Naive B cell (primary cell): ENCODE measurements around the gene PPY. TPM values are rescaled to one million over a fixed set of nuclear protein-coding genes. Genes with fewer than 3 reads are reported as not detected.

Experiments
- ATAC-seq, 2 donors: fragments of 150-1000 bp; cut with Tn5 transposase; 2 replicates each; pipeline ENCODE4 v1.10.0; 2021; ENCODE audit warnings: low read depth in 2 of 2, mild to moderate bottlenecking in 2 of 2, moderate library complexity in 2 of 2
- DNase-seq: peaks from one replicate; pipeline ENCODE4 v3.0.0; 2022
- H3K27ac Mint-ChIP-seq, 6 donors: one replicate each; pipeline ENCODE4 v1.8.0; 2020 to 2022; ENCODE audit warnings: mild to moderate bottlenecking in 6 of 6, mixed read lengths in 6 of 6, moderate library complexity in 5 of 6, inconsistent platforms in 2 of 6
- H3K27me3 Mint-ChIP-seq, 3 donors: one replicate each; pipeline ENCODE4 v1.8.0; 2021 to 2022; ENCODE audit warnings: mixed read lengths in 3 of 3, mild to moderate bottlenecking in 1 of 3
- H3K36me3 Mint-ChIP-seq, 2 donors: one replicate each; pipeline ENCODE4 v1.8.0; 2020 to 2022; ENCODE audit warnings: mixed read lengths in 2 of 2, inconsistent platforms in 1 of 2, mild to moderate bottlenecking in 1 of 2
- H3K4me1 Mint-ChIP-seq, 3 donors: one replicate each; pipeline ENCODE4 v1.8.0; 2020 to 2022; ENCODE audit warnings: mixed read lengths in 3 of 3, inconsistent platforms in 1 of 3, mild to moderate bottlenecking in 1 of 3, moderate library complexity in 1 of 3
- H3K4me3 Mint-ChIP-seq, 8 donors: one replicate each; pipeline ENCODE4 v1.8.0; 2020 to 2022; ENCODE audit warnings: mild to moderate bottlenecking in 8 of 8, mixed read lengths in 8 of 8, moderate library complexity in 8 of 8, inconsistent platforms in 2 of 8
- H3K9me3 Mint-ChIP-seq, 7 donors: one replicate each; pipeline ENCODE4 v1.8.0; 2020 to 2022; ENCODE audit warnings: mixed read lengths in 7 of 7, mild to moderate bottlenecking in 5 of 7, inconsistent platforms in 2 of 7, moderate library complexity in 1 of 7
- polyA plus RNA-seq, 6 donors: library from polyadenylated mRNA; unstranded; fragments of 300-500 nt; fragmentation: Illumina TruSeq; gene quantifications; one replicate each; pipeline ENCODE4 v1.2.3, GENCODE V29; 2021; ENCODE audit warnings: low read depth in 6 of 6

PPY gene
- polyA plus RNA-seq: not detected

GRCh38 chr17:43942051-43942685, at the start of gene PPY:
PPY (minus strand) TSS chr17:43942476; CDS start chr17:43941654, 822 bp downstream.
- H3K9me3 Mint-ChIP-seq: no peaks in the 10 kb centered on the region
- H3K4me3 Mint-ChIP-seq: no peak within 1 kb of the TSS
- peaks cover 7 to 52% (median 45%) of the 10 kb centered on the region in 3 donors for H3K27me3 Mint-ChIP-seq
- DNase-seq (no peak), ATAC-seq (no peak)
- no peak within 1 kb of the TSS for H3K27ac Mint-ChIP-seq
- no peaks in the 10 kb centered on the region for H3K36me3 Mint-ChIP-seq
- peaks cover 0 to 10% (median 7%) of the 10 kb centered on the region in 3 donors for H3K4me1 Mint-ChIP-seq

- no peaks in the 10 kb centered on the region for H3K9me3 Mint-ChIP-seq
- DNase-seq (no peak), ATAC-seq (no peak)
- no peak overlapping the region for H3K27ac Mint-ChIP-seq
- H3K36me3 Mint-ChIP-seq: no peaks in the 10 kb centered on the region
- H3K4me1 Mint-ChIP-seq: peaks cover 0 to 4% (median 1%) of the 10 kb centered on the region in 3 donors
- H3K4me3 Mint-ChIP-seq: no peak overlapping the region
- peaks cover 28 to 62% (median 36%) of the 10 kb centered on the region in 3 donors for H3K27me3 Mint-ChIP-seq
Observed at GRCh38 chr17:43988301-43988700, 46.0 kb upstream of the PPY start.

- Mint-ChIP-seq H3K4me3 (no peak overlapping the region), H3K27ac (peak overlapping the region in 1 of 6 donors; percentile 77), H3K27me3 (peaks cover 30 to 65% (median 43%) of the 10 kb centered on the region in 3 donors), H3K36me3 (no peaks in the 10 kb centered on the region), H3K4me1 (peaks cover 0 to 5% (median 3%) of the 10 kb centered on the region in 3 donors), H3K9me3 (no peaks in the 10 kb centered on the region)
- no peak for DNase-seq
- no peak for ATAC-seq
Observed at GRCh38 chr17:43987131-43988021, 45.1 kb upstream of the PPY start.

- peaks cover 0 to 8% (median 3%) of the 10 kb centered on the region in 3 donors for H3K4me1 Mint-ChIP-seq
- ATAC-seq: no peak
- H3K36me3 Mint-ChIP-seq: no peaks in the 10 kb centered on the region
- H3K27me3 Mint-ChIP-seq: peaks cover 38 to 71% (median 52%) of the 10 kb centered on the region in 3 donors
- DNase-seq: no peak
- peak overlapping the region in 1 of 6 donors; percentile 33 for H3K27ac Mint-ChIP-seq
- H3K4me3 Mint-ChIP-seq: no peak overlapping the region
- no peaks in the 10 kb centered on the region for H3K9me3 Mint-ChIP-seq
Observed at GRCh38 chr17:43986225-43986981, 44.1 kb upstream of the PPY start.

- Mint-ChIP-seq H3K9me3 (no peaks in the 10 kb centered on the region), H3K36me3 (no peaks in the 10 kb centered on the region), H3K27me3 (peaks cover 48 to 78% (median 61%) of the 10 kb centered on the region in 3 donors), H3K27ac (no peak overlapping the region), H3K4me1 (peaks cover 0 to 8% (median 3%) of the 10 kb centered on the region in 3 donors), H3K4me3 (peak overlapping the region in 5 of 8 donors; percentile 20 to 65 (median 33))
- ATAC-seq: no peak
- DNase-seq: no peak
Observed at GRCh38 chr17:43984521-43984920, 42.2 kb upstream of the PPY start.

- peaks cover 0 to 8% (median 3%) of the 10 kb centered on the region in 3 donors for H3K4me1 Mint-ChIP-seq
- H3K4me3 Mint-ChIP-seq: peak overlapping the region in 6 of 8 donors; percentile 22 to 65 (median 36)
- ATAC-seq: peak in 1 of 2 donors; percentile 41
- H3K9me3 Mint-ChIP-seq: no peaks in the 10 kb centered on the region
- H3K27me3 Mint-ChIP-seq: peaks cover 46 to 77% (median 62%) of the 10 kb centered on the region in 3 donors
- no peaks in the 10 kb centered on the region for H3K36me3 Mint-ChIP-seq
- DNase-seq: no peak
- H3K27ac Mint-ChIP-seq: no peak overlapping the region
Observed at GRCh38 chr17:43983515-43984411, 41.5 kb upstream of the PPY start.

GRCh38 chr17:43983196-43983514, 40.9 kb upstream of the PPY start:
- H3K4me3 Mint-ChIP-seq: peak overlapping the region in 6 of 8 donors; percentile 22 to 65 (median 38)
- DNase-seq: no peak

GRCh38 chr17:43982171-43982570, 39.9 kb upstream of the PPY start:
- H3K4me1 Mint-ChIP-seq: peaks cover 0 to 8% (median 3%) of the 10 kb centered on the region in 3 donors
- peaks cover 48 to 79% (median 58%) of the 10 kb centered on the region in 3 donors for H3K27me3 Mint-ChIP-seq
- ATAC-seq (no peak), DNase-seq (no peak)
- H3K36me3 Mint-ChIP-seq: no peaks in the 10 kb centered on the region
- H3K27ac Mint-ChIP-seq: peak overlapping the region in 1 of 6 donors; percentile 61
- peak overlapping the region in 2 of 8 donors; percentile 37 to 50 for H3K4me3 Mint-ChIP-seq
- H3K9me3 Mint-ChIP-seq: no peaks in the 10 kb centered on the region

More at GRCh38 chr17:43983196-43983514, 40.9 kb upstream of the PPY start:
- Mint-ChIP-seq H3K27ac (no peak overlapping the region), H3K36me3 (no peaks in the 10 kb centered on the region), H3K4me1 (peaks cover 0 to 8% (median 3%) of the 10 kb centered on the region in 3 donors), H3K27me3 (peaks cover 52 to 78% (median 62%) of the 10 kb centered on the region in 3 donors), H3K9me3 (no peaks in the 10 kb centered on the region)
- no peak for ATAC-seq

GRCh38 chr17:43979671-43980070, 37.4 kb upstream of the PPY start:
- Mint-ChIP-seq H3K27me3 (peaks cover 36 to 65% (median 44%) of the 10 kb centered on the region in 3 donors), H3K9me3 (no peaks in the 10 kb centered on the region), H3K27ac (no peak overlapping the region), H3K36me3 (no peaks in the 10 kb centered on the region), H3K4me1 (peaks cover 0 to 8% (median 3%) of the 10 kb centered on the region in 3 donors), H3K4me3 (no peak overlapping the region)
- DNase-seq (no peak), ATAC-seq (no peak)

GRCh38 chr17:43979011-43979410, 36.7 kb upstream of the PPY start:
- DNase-seq (no peak), ATAC-seq (no peak)
- Mint-ChIP-seq H3K4me3 (no peak overlapping the region), H3K27me3 (peaks cover 35 to 63% (median 44%) of the 10 kb centered on the region in 3 donors), H3K27ac (no peak overlapping the region), H3K36me3 (no peaks in the 10 kb centered on the region), H3K4me1 (peaks cover 0 to 4% (median 3%) of the 10 kb centered on the region in 3 donors), H3K9me3 (no peaks in the 10 kb centered on the region)

- Mint-ChIP-seq H3K4me3 (no peak overlapping the region), H3K27ac (no peak overlapping the region), H3K9me3 (no peaks in the 10 kb centered on the region), H3K27me3 (peaks cover 37 to 59% (median 46%) of the 10 kb centered on the region in 3 donors), H3K36me3 (no peaks in the 10 kb centered on the region), H3K4me1 (peaks cover 0 to 3% (median 0%) of the 10 kb centered on the region in 3 donors)
- DNase-seq (no peak), ATAC-seq (no peak)
Observed at GRCh38 chr17:43978078-43978477, 35.8 kb upstream of the PPY start.
